ENCODE data around the gene ATP7B.

Gene ATP7B

DNA sequence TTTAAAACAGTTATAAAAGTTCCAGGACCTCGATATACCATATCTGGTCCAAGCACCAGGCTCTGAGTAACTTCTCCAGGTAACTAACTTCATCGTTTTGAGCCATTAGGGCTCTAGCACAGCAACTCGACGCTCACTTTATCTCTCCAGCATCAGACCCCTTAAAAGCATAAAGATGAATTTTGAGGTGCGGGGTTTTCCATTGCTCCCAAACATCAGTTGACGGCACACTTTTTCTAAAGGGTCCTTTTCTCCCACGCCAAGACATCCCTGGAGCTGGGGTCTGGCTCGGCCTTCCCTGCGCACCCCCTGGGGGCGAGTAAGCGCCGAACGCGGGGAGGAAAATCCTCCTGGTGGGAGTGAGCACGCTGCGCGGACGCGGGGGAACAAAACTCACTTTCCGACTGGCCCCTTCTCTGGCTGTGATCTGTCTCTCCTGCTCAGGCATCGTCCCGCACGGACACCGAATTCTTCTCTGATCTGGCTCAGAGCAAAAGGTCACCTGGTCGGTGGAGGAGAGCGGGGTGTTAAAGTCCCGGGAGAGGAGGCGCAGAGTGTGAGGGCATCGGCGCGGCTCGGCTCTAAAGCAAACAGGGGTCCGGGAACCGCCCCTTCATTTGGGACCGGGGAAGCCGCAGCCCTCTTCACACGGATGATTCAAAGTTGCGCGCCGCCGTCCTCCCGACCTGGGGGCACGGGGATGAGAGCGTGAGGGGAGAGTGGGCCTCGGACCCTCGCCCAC lies at the start of gene ATP7B:
TSS of gene ATP7B (minus strand) at position 561 of the 742 bp plus-strand sequence. CDS start at position 448, 113 bp downstream.
- peak; percentile 30 for DNase-seq (ENCODE audit: low spot score)
- TF ChIP-seq, protein P1, sequence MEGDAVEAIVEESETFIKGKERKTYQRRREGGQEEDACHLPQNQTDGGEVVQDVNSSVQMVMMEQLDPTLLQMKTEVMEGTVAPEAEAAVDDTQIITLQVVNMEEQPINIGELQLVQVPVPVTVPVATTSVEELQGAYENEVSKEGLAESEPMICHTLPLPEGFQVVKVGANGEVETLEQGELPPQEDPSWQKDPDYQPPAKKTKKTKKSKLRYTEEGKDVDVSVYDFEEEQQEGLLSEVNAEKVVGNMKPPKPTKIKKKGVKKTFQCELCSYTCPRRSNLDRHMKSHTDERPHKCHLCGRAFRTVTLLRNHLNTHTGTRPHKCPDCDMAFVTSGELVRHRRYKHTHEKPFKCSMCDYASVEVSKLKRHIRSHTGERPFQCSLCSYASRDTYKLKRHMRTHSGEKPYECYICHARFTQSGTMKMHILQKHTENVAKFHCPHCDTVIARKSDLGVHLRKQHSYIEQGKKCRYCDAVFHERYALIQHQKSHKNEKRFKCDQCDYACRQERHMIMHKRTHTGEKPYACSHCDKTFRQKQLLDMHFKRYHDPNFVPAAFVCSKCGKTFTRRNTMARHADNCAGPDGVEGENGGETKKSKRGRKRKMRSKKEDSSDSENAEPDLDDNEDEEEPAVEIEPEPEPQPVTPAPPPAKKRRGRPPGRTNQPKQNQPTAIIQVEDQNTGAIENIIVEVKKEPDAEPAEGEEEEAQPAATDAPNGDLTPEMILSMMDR (IDR thresholded peaks at IDR 0.05; ENCODE audit: extremely low read depth, missing control alignments): no peak

GRCh38 chr13:52053460-52053859 lies 42.2 kb upstream of the ATP7B start:
- DNase-seq (ENCODE audit: low spot score): no peak
- TF ChIP-seq, protein P1 (IDR thresholded peaks at IDR 0.05; ENCODE audit: extremely low read depth, missing control alignments): no peak

GRCh38 chr13:52051400-52051799 lies 40.1 kb upstream of the ATP7B start:
- TF ChIP-seq, protein P1 (IDR thresholded peaks at IDR 0.05; ENCODE audit: extremely low read depth, missing control alignments): no peak
- DNase-seq (ENCODE audit: low spot score): no peak

DNA sequence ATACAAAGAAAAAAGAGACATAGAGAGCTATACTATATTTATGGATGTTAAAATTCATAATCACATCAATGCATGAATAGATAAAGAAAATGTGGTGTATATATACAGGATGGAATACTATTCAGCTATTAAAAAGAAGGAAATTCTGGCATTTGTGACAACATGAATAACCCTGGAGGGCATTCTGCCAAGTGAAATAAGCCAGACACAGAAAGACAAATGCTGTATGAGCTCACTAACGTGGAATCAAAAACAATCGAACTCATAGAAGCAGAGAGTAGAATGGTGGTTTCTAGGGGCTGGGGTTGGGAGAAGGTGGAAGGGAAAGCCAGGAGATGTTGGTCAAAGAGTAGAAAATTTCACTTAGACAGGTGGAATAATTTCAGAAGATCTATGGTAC lies 37.3 kb upstream of the ATP7B start:
- TF ChIP-seq, protein P1 (IDR thresholded peaks at IDR 0.05; ENCODE audit: extremely low read depth, missing control alignments): no peak
- DNase-seq (ENCODE audit: low spot score): no peak

DNA sequence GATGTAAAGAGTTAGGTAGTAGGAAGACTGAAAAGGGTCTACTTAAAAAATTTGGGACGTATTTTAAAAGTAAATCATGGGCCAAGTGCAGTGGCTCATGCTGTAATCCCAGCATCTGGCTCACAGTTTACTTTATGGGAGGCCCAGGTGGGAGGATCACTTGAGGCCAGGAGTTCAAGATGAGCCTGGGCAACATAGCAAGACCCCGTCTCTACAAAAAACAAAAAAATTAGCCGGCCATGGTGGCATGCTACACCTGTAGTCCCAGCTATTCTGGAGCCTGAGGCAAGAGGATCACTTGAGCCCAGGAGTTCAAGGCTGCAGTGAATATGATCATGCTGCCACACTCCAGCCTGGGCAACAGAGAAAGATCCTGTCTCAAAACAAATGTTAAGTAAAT lies 36.2 kb upstream of the ATP7B start:
- TF ChIP-seq, protein P1 (IDR thresholded peaks at IDR 0.05; ENCODE audit: extremely low read depth, missing control alignments): no peak
- DNase-seq (ENCODE audit: low spot score): no peak

GRCh38 chr13:52043675-52044074 lies 32.4 kb upstream of the ATP7B start:
- TF ChIP-seq, protein P1 (IDR thresholded peaks at IDR 0.05; ENCODE audit: extremely low read depth, missing control alignments): no peak
- no peak for DNase-seq (ENCODE audit: low spot score)

DNA sequence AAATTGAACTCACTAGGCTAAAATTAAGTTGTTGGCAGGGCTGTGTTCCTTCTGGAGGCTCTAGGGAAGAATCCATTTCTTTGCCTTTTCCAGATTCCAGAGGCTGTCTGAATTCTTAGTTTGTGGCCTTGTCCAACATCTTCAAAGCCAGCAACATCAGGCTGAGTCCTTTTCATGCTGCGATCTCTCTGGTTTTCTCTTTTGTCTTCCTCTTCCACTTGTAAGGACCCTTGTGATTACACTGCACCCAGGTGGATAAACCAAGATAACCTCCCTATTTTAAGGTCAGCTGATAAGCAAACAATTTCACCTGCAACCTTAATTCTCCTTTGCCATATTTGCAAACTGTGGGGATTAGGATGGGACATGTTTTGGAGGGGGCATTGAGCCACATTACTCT lies 24.8 kb upstream of the ATP7B start:
- no peak for DNase-seq (ENCODE audit: low spot score)
- TF ChIP-seq, protein P1 (IDR thresholded peaks at IDR 0.05; ENCODE audit: extremely low read depth, missing control alignments): no peak
